Measurements from ENCODE around the gene ATP9B. TPM values are rescaled to one million over a fixed set of nuclear protein-coding genes. Genes with fewer than 3 reads are reported as not detected.
"Not testable (repeated sequence)": the region's sequence is repeated elsewhere in the genome, so short reads cannot be mapped to it uniquely, and the experiment has no call there.

ATP9B gene
- total RNA-seq, 2 donors from 2014 or later = 29.1 to 38.1 TPM

GRCh38 chr18:79283929-79284328 is 214.7 kb downstream of the ATP9B start:
- H3K27ac ChIP-seq (ENCODE audit: low read depth, low read length) = no peak overlapping the region
- 97 to 100% methylated on average over 2 to 4 of the region's 4 CpGs for WGBS, 2 experiments (ENCODE audit: insufficient coverage in 1 of 2, insufficient read length in 1 of 2)
- H3K27me3 ChIP-seq (ENCODE audit: control insufficient read depth, insufficient read depth, low read length, poor library complexity, severe bottlenecking) = no peaks in the 10 kb centered on the region
- Mint-ChIP-seq H3K27ac (no peak overlapping the region), H3K4me1 (no peaks in the 10 kb centered on the region), H3K9me3 (peaks cover 19% of the 10 kb centered on the region), H3K4me3 (no peak overlapping the region), H3K27me3 (ENCODE audit: insufficient read depth) (no peaks in the 10 kb centered on the region), H3K36me3 (ENCODE audit: low read depth) (peaks cover 22% of the 10 kb centered on the region)
- H3K9me3 ChIP-seq (ENCODE audit: control insufficient read depth, low read length) = no peaks in the 10 kb centered on the region
- H3K9ac ChIP-seq (ENCODE audit: extremely low read depth, low read length, poor library complexity, severe bottlenecking) = no peak overlapping the region
- no peaks in the 10 kb centered on the region for H3K4me1 ChIP-seq (ENCODE audit: control insufficient read depth, insufficient read depth, low read length)
- TF ChIP-seq, protein P1, sequence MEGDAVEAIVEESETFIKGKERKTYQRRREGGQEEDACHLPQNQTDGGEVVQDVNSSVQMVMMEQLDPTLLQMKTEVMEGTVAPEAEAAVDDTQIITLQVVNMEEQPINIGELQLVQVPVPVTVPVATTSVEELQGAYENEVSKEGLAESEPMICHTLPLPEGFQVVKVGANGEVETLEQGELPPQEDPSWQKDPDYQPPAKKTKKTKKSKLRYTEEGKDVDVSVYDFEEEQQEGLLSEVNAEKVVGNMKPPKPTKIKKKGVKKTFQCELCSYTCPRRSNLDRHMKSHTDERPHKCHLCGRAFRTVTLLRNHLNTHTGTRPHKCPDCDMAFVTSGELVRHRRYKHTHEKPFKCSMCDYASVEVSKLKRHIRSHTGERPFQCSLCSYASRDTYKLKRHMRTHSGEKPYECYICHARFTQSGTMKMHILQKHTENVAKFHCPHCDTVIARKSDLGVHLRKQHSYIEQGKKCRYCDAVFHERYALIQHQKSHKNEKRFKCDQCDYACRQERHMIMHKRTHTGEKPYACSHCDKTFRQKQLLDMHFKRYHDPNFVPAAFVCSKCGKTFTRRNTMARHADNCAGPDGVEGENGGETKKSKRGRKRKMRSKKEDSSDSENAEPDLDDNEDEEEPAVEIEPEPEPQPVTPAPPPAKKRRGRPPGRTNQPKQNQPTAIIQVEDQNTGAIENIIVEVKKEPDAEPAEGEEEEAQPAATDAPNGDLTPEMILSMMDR (conservative IDR thresholded peaks at IDR 0.05) = no peak
- no peak overlapping the region for H3K4me3 ChIP-seq (ENCODE audit: low read length)
- DNase-seq = no peak
- H3K36me3 ChIP-seq (ENCODE audit: control insufficient read depth, insufficient read depth, low read length) = no peaks in the 10 kb centered on the region

DNA sequence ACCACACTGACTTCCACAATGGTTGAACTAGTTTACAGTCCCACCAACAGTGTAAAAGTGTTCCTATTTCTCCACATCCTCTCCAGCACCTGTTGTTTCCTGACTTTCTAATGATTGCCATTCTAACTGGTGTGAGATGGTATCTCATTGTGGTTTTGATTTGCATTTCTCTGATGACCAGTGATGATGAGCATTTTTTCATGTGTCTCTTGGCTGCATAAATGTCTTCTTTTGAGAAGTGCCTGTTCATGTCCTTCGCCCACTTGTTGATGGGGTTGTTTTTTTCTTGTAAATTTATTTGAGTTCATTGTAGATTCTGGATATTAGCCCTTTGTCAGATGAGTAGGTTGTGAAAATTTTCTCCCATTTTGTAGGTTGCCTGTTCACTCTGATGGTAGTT is 216.0 kb downstream of the ATP9B start:
- peaks cover 29% of the 10 kb centered on the region for H3K36me3 Mint-ChIP-seq (ENCODE audit: low read depth)

DNA sequence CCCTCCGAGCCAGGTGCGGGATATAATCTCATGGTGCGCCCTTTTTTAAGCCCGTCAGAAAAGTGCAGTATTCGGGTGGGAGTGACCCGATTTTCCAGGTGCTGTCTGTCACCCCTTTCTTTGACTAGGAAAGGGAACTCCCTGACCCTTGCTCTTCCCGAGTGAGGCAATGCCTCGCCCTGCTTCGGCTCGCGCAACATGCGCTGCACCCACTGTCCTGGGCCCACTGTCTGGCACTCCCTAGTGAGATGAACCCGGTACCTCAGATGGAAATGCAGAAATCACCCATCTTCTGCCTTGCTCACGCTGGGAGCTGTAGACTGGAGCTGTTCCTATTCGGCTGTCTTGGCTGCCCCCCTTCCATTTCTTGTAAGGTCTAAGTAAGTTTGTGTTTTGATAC is 221.2 kb downstream of the ATP9B start:
- not testable (repeated sequence) for H3K4me3 Mint-ChIP-seq; DNase-seq; H3K4me3 ChIP-seq (ENCODE audit: low read length); H3K27me3 Mint-ChIP-seq (ENCODE audit: insufficient read depth); H3K9ac ChIP-seq (ENCODE audit: extremely low read depth, low read length, poor library complexity, severe bottlenecking); H3K36me3 ChIP-seq (ENCODE audit: control insufficient read depth, insufficient read depth, low read length); H3K27ac ChIP-seq (ENCODE audit: low read depth, low read length); H3K4me1 Mint-ChIP-seq; H3K9me3 ChIP-seq (ENCODE audit: control insufficient read depth, low read length); H3K27ac Mint-ChIP-seq; H3K27me3 ChIP-seq (ENCODE audit: control insufficient read depth, insufficient read depth, low read length, poor library complexity, severe bottlenecking); H3K4me1 ChIP-seq (ENCODE audit: control insufficient read depth, insufficient read depth, low read length)
- H3K9me3 Mint-ChIP-seq = peaks cover 40% of the 10 kb centered on the region
- WGBS, 2 experiments (ENCODE audit: insufficient coverage in 1 of 2, insufficient read length in 1 of 2) = 94 to 97% methylated on average over 10 to 15 of the region's 15 CpGs
- H3K36me3 Mint-ChIP-seq (ENCODE audit: low read depth) = peaks cover 39% of the 10 kb centered on the region

More for the DNA sequence above, 216.0 kb downstream of the ATP9B start:
- no CpG with 5 or more reads among the region's 1 CpG for WGBS, 2 experiments (ENCODE audit: insufficient coverage in 1 of 2, insufficient read length in 1 of 2)
- DNase-seq; H3K27me3 ChIP-seq (ENCODE audit: control insufficient read depth, insufficient read depth, low read length, poor library complexity, severe bottlenecking); H3K9me3 ChIP-seq (ENCODE audit: control insufficient read depth, low read length); H3K4me3 Mint-ChIP-seq; H3K36me3 ChIP-seq (ENCODE audit: control insufficient read depth, insufficient read depth, low read length); H3K27ac ChIP-seq (ENCODE audit: low read depth, low read length); H3K27ac Mint-ChIP-seq; H3K4me1 Mint-ChIP-seq; H3K9ac ChIP-seq (ENCODE audit: extremely low read depth, low read length, poor library complexity, severe bottlenecking); H3K4me1 ChIP-seq (ENCODE audit: control insufficient read depth, insufficient read depth, low read length); H3K27me3 Mint-ChIP-seq (ENCODE audit: insufficient read depth); H3K4me3 ChIP-seq (ENCODE audit: low read length): not testable (repeated sequence)
- peaks cover 31% of the 10 kb centered on the region for H3K9me3 Mint-ChIP-seq

DNA sequence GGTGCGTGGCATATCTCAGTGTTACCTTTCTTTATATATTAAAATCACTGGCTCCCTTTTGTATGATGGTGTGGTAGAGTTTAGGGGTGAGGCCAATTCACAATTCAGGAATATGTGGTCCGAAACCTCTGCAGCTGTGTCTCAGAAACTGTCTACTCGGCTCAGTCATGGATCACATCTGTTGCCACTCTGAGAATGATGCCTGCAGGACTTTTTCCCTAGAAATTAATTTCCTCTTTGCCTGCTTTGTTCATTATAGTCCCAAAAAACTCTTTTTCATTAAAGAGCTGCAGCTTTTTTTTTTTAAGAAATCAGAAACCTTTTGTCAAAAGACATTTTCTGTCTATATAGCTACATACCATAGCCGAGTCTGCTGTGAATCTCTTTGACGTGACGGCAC is 221.7 kb downstream of the ATP9B start:
- peaks cover 38% of the 10 kb centered on the region for H3K9me3 Mint-ChIP-seq
- no peaks in the 10 kb centered on the region for H3K27me3 Mint-ChIP-seq (ENCODE audit: insufficient read depth)
- Histone ChIP-seq H3K4me1 (ENCODE audit: control insufficient read depth, insufficient read depth, low read length) (no peaks in the 10 kb centered on the region), H3K27ac (ENCODE audit: low read depth, low read length) (no peak overlapping the region), H3K9ac (ENCODE audit: extremely low read depth, low read length, poor library complexity, severe bottlenecking) (no peak overlapping the region), H3K36me3 (ENCODE audit: control insufficient read depth, insufficient read depth, low read length) (no peaks in the 10 kb centered on the region), H3K9me3 (ENCODE audit: control insufficient read depth, low read length) (peaks cover 9% of the 10 kb centered on the region), H3K4me3 (ENCODE audit: low read length) (no peak overlapping the region), H3K27me3 (ENCODE audit: control insufficient read depth, insufficient read depth, low read length, poor library complexity, severe bottlenecking) (no peaks in the 10 kb centered on the region)
- TF ChIP-seq, protein P1 (conservative IDR thresholded peaks at IDR 0.05) = no peak
- no peak for DNase-seq
- H3K4me3 Mint-ChIP-seq = no peak overlapping the region
- no peaks in the 10 kb centered on the region for H3K4me1 Mint-ChIP-seq
- H3K27ac Mint-ChIP-seq = no peak overlapping the region
- WGBS, 2 experiments (ENCODE audit: insufficient coverage in 1 of 2, insufficient read length in 1 of 2) = 82 to 98% methylated on average over 4 to 6 of the region's 6 CpGs
- peaks cover 39% of the 10 kb centered on the region for H3K36me3 Mint-ChIP-seq (ENCODE audit: low read depth)

Measured in endodermal cell (in vitro differentiated cells).